GM18951 (cell line): ENCODE measurements around the gene PFKM.

Experiments used
- POLR2A ChIP-seq: IDR thresholded peaks from 4 replicates; pipeline ENCODE4 v1.6.1; 2011; ENCODE audit warnings: mild to moderate bottlenecking; ENCODE audit not compliant: insufficient read length, insufficient read depth; ENCODE audit errors: extremely low read depth
- in situ Hi-C: fragments of 300-500 bp; cut with MboI; formaldehyde crosslinking; loops from one replicate; pipeline ENCODE4 v1.12.0; 2022; ENCODE audit warnings: low sequenced_read_pairs, mixed read lengths, inconsistent platforms; ENCODE audit not compliant: unreplicated experiment

Gene PFKM

GRCh38 chr12:48119078-48119833 lies at the start of gene PFKM:
TSS of gene PFKM (plus strand) at chr12:48119364. CDS start at chr12:48122775, 3,411 bp downstream.
- peak; percentile 47 for TF ChIP-seq POLR2A
- in situ Hi-C loops = no loop called here

- TF ChIP-seq POLR2A = no peak
- in situ Hi-C loops = no loop called here
These were observed 49.1 kb upstream of the PFKM start for GRCh38 chr12:48070033-48070432.

- in situ Hi-C loops = no loop called here
- no peak for TF ChIP-seq POLR2A
These were observed 48.4 kb upstream of the PFKM start for GRCh38 chr12:48070731-48071130.

DNA sequence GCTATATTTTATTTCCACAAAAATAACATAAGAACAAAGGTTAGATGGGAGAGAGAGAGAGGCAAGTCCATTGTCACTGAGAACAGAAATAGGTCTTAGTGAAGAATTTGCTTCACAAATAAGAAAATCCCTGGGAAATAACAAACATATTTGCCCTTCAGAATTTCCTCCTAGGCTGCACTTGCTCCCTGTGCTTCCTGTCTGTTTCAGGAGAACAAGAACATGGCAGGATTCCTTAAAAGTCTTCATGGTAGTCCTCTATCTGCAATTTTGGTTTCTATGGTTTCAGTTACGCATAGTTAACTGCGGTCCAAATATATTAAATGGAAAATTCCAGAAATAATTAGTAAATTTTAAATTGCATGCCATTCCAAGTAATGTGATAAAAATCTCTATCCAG lies 47.4 kb upstream of the PFKM start:
- TF ChIP-seq POLR2A = no peak
- in situ Hi-C loops = no loop called here

GRCh38 chr12:48072266-48072665 lies 46.9 kb upstream of the PFKM start:
- TF ChIP-seq POLR2A = no peak
- in situ Hi-C loops = no loop called here

- in situ Hi-C loops = no loop called here
- no peak for TF ChIP-seq POLR2A
These were observed 44.9 kb upstream of the PFKM start for GRCh38 chr12:48074266-48074665.

GRCh38 chr12:48075832-48076231 lies 43.3 kb upstream of the PFKM start:
- TF ChIP-seq POLR2A = no peak
- in situ Hi-C loops = no loop called here

DNA sequence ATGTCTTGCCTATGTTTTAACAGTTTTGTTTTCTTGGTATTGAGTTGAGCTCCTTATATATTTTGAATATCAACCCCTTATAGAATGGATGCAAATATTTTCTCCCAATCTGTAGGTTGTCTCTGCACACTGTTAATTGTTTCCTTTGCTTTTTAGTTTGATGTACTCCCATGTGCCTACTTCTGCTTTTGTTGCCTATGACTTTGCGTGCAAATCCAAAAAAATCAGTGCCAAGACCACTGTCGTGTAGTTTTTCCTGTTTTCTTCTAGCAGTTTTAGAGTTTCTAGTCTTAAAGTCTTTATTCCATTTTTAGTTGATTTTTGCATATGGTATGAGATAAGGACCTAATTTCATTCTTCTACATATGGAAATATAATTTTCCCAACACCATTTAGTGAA lies 42.1 kb upstream of the PFKM start:
- TF ChIP-seq POLR2A = no peak
- in situ Hi-C loops = no loop called here

DNA sequence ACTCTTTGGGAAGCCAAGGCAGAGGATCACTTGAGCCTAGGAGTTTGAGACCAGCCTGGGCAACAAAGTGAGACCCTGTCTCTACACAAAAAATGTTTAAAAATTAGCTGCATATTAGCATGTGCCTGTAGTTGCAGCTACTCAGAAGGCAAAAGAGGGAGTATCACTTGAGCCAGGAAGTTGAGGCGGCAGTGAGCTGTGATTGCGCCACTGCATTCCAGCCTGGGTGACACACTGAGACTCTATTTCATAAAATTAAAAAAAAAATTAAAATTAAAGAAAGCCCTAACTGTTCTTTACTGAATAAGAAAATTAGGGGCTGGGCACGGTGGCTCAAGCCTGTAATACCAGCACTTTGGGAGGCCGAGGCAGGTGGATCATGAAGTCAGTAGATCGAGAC lies 40.3 kb upstream of the PFKM start:
- in situ Hi-C loops = no loop called here
- no peak for TF ChIP-seq POLR2A

GRCh38 chr12:48080285-48080684 lies 38.9 kb upstream of the PFKM start:
- in situ Hi-C loops = no loop called here

DNA sequence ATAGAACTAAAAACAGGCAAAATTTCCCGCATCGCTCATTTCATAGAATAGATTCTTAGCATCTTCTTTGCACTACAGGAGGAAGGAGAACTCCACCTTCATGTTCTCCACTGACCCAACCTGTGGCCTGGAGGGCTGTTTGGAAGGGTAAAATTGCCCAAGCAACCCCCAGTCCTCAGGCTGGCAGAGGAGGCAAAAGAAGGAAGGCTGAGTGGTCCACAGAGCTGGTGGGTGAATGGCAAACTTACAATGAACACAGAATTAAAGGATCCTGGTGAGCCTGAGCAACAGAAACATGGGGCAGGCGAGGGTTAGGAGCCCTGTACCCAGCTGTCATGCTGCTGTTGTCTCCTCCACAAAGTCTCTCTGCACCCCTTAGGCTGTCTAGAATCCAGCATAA lies 38.3 kb upstream of the PFKM start:
- TF ChIP-seq POLR2A = no peak
- in situ Hi-C loops = no loop called here

More at GRCh38 chr12:48080285-48080684, 38.9 kb upstream of the PFKM start:
- no peak for TF ChIP-seq POLR2A

GRCh38 chr12:48084066-48084465 lies 35.1 kb upstream of the PFKM start:
- in situ Hi-C loops = no loop called here

GRCh38 chr12:48084841-48085460 lies 34.2 kb upstream of the PFKM start:
- in situ Hi-C loops = no loop called here
- no peak for TF ChIP-seq POLR2A

More at GRCh38 chr12:48084066-48084465, 35.1 kb upstream of the PFKM start:
- TF ChIP-seq POLR2A = no peak

DNA sequence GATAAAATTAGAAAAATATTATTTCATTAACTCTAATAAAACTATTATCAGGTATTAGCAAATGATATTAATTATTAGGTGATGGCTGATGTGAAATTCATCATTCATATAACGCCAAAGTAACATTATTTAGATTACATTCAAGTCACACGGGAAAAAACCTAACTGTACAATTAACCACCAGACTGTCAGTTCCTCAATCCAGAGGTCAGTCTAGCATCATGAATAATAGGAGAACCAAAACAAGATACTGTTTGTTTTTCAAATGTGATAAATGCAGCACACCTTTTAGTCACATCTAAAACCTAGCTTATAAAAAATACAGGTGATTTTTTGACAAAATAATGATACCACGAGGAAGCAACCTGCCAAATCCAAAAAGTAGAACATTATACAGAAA lies 32.8 kb upstream of the PFKM start:
- in situ Hi-C loops = no loop called here
- no peak for TF ChIP-seq POLR2A
